ENCODE measurements around the gene SYNJ2.

SYNJ2 gene

GRCh38 chr6:158009114-158009891 is 27.6 kb downstream of the SYNJ2 start:
- Histone ChIP-seq H3K4me1 (ENCODE audit: low read length) (peaks cover 10% of the 10 kb centered on the region), H3K4me3 (ENCODE audit: low read length) (no peak overlapping the region), H3K9me3 (ENCODE audit: insufficient read depth, low read length) (no peaks in the 10 kb centered on the region), H3K27ac (ENCODE audit: low read length) (no peak overlapping the region), H2AFZ (ENCODE audit: low read depth, low read length) (no peak overlapping the region), H3K79me2 (ENCODE audit: low read length) (peaks cover 10% of the 10 kb centered on the region; the same call in 1 of the 2 replicates), H3K36me3 (replicated peaks; ENCODE audit: low read depth, low read length) (no peaks in the 10 kb centered on the region), H3K9ac (ENCODE audit: low read length) (no peak overlapping the region), H4K20me1 (ENCODE audit: insufficient read depth, low read length) (no peaks in the 10 kb centered on the region), H3K4me2 (ENCODE audit: low read length) (no peak overlapping the region), H3K27me3 (ENCODE audit: low read depth, low read length) (no peaks in the 10 kb centered on the region)
- TF ChIP-seq CTCF (IDR thresholded peaks at IDR 0.05; ENCODE audit: low read depth, low read length) = no peak
- no peak for TF ChIP-seq EZH2phosphoT487 (IDR thresholded peaks at IDR 0.05; ENCODE audit: low read depth)

GRCh38 chr6:158009935-158010585 is 28.4 kb downstream of the SYNJ2 start:
- TF ChIP-seq CTCF (IDR thresholded peaks at IDR 0.05; ENCODE audit: low read depth, low read length) (no peak), EZH2phosphoT487 (IDR thresholded peaks at IDR 0.05; ENCODE audit: low read depth) (no peak)
- no peak overlapping the region for H3K9ac ChIP-seq (ENCODE audit: low read length)
- H3K4me3 ChIP-seq (ENCODE audit: low read length) = no peak overlapping the region
- H2AFZ ChIP-seq (ENCODE audit: low read depth, low read length) = no peak overlapping the region
- peaks cover 16% of the 10 kb centered on the region for H3K4me1 ChIP-seq (ENCODE audit: low read length)
- H3K79me2 ChIP-seq (ENCODE audit: low read length) = peaks cover 17% of the 10 kb centered on the region; the same call in 1 of the 2 replicates
- no peaks in the 10 kb centered on the region for H4K20me1 ChIP-seq (ENCODE audit: insufficient read depth, low read length)
- H3K27me3 ChIP-seq (ENCODE audit: low read depth, low read length) = no peaks in the 10 kb centered on the region
- no peak overlapping the region for H3K4me2 ChIP-seq (ENCODE audit: low read length)
- no peaks in the 10 kb centered on the region for H3K9me3 ChIP-seq (ENCODE audit: insufficient read depth, low read length)
- H3K36me3 ChIP-seq (replicated peaks; ENCODE audit: low read depth, low read length) = no peaks in the 10 kb centered on the region
- no peak overlapping the region for H3K27ac ChIP-seq (ENCODE audit: low read length)

- Histone ChIP-seq H3K79me2 (ENCODE audit: low read length) (peaks cover 22% of the 10 kb centered on the region), H3K27me3 (ENCODE audit: low read depth, low read length) (no peaks in the 10 kb centered on the region), H3K36me3 (replicated peaks; ENCODE audit: low read depth, low read length) (no peaks in the 10 kb centered on the region), H3K9me3 (ENCODE audit: insufficient read depth, low read length) (no peaks in the 10 kb centered on the region), H3K4me3 (ENCODE audit: low read length) (no peak overlapping the region), H3K4me1 (ENCODE audit: low read length) (peaks cover 18% of the 10 kb centered on the region), H3K4me2 (ENCODE audit: low read length) (no peak overlapping the region), H2AFZ (ENCODE audit: low read depth, low read length) (no peak overlapping the region), H3K27ac (ENCODE audit: low read length) (no peak overlapping the region), H3K9ac (ENCODE audit: low read length) (no peak overlapping the region), H4K20me1 (ENCODE audit: insufficient read depth, low read length) (no peaks in the 10 kb centered on the region)
- TF ChIP-seq EZH2phosphoT487 (IDR thresholded peaks at IDR 0.05; ENCODE audit: low read depth) (no peak), CTCF (IDR thresholded peaks at IDR 0.05; ENCODE audit: low read depth, low read length) (no peak)
Observed at GRCh38 chr6:158010591-158011477, 29.2 kb downstream of the SYNJ2 start.
